Sigmoid colon (tissue), 7 donors: Measurements from ENCODE around the gene HNRNPL. TPM values are rescaled to one million over a fixed set of nuclear protein-coding genes. Genes with fewer than 3 reads are reported as not detected.
"Not testable (repeated sequence)": the region's sequence is repeated elsewhere in the genome, so short reads cannot be mapped to it uniquely, and the experiment has no call there.

Experiments used
- DNase-seq: peaks from one replicate; pipeline ENCODE4 v3.0.0-alpha.2; 2019
- H3K27ac ChIP-seq, 4 donors: fragments of 200-600 bp; sonication (generic); one replicate each; pipeline ENCODE4 v1.5.1; 2016 to 2019; ENCODE audit warnings: mild to moderate bottlenecking in 1 of 4
- H3K27me3 ChIP-seq, 3 donors: fragments of 200-600 bp; sonication (generic); one replicate each; pipeline ENCODE4 v1.5.1; 2019; ENCODE audit warnings: mild to moderate bottlenecking in 1 of 3
- H3K36me3 ChIP-seq, 4 donors: fragments of 200-600 bp; sonication (generic); one replicate each; pipeline ENCODE4 v1.5.1; 2016 to 2019
- H3K4me1 ChIP-seq, 4 donors: fragments of 200-600 bp; sonication (generic); one replicate each; pipeline ENCODE4 v1.5.1; 2017 to 2019
- H3K4me3 ChIP-seq, 4 donors: fragments of 200-600 bp; sonication (generic); one replicate each; pipeline ENCODE4 v1.5.1; 2017 to 2019; ENCODE audit warnings: mild to moderate bottlenecking in 2 of 4, moderate library complexity in 1 of 4
- H3K9me3 ChIP-seq, 4 donors: fragments of 200-600 bp in 3 of 4; sonication (generic) in 3 of 4; one replicate each; pipeline versions ENCODE4 v1.5.1 to v1.6.1; 2013 to 2019
- CTCF ChIP-seq, 4 experiments: fragments of 450-650 bp in 3 of 4; fragments of 200-600 bp in 1 of 4; IDR thresholded peaks; one replicate each; pipeline ENCODE4 v1.5.1; 2016 to 2019; ENCODE audit warnings: antibody characterized with exemption in 4 of 4, mild to moderate bottlenecking in 3 of 4, moderate library complexity in 2 of 4
- EP300 ChIP-seq, 4 donors: sonication (generic); formaldehyde crosslinking; IDR thresholded peaks; one replicate each; pipeline ENCODE4 v1.6.1; 2017; ENCODE audit warnings: antibody characterized with exemption in 4 of 4
- POLR2A ChIP-seq, 2 donors: fragments of 450-650 bp; IDR thresholded peaks; one replicate each; pipeline ENCODE4 v1.6.1; 2016; ENCODE audit warnings: antibody characterized with exemption in 2 of 2, mild to moderate bottlenecking in 2 of 2, moderate library complexity in 2 of 2
- POLR2AphosphoS5 ChIP-seq, 4 donors: sonication (generic); formaldehyde crosslinking; IDR thresholded peaks; one replicate each; pipeline ENCODE4 v1.6.1; 2017; ENCODE audit warnings: antibody characterized with exemption in 4 of 4
- WGBS, 2 donors: extraction: QIAGEN DNeasy Blood & Tissue Kit; methylation state at CpG; one replicate each; pipeline ENCODE4 v1.1.7; 2013; 5-methylcytosine and 5-hydroxymethylcytosine counted together
- intact Hi-C: fragments of 100-400 bp; cut with DNase I; formaldehyde crosslinking; loops from one replicate; pipeline ENCODE4 v1.15.1; 2023
- polyA plus RNA-seq, 3 donors: library from polyadenylated mRNA; stranded (reverse); fragments of 200-250 nt; gene quantifications; one replicate each; pipeline ENCODE4 v1.2.3, GENCODE V29; 2013
- total RNA-seq, 4 donors: library from RNA; depleted of rRNA; stranded (reverse); fragments of >200 nt; gene quantifications; one replicate each; pipeline ENCODE4 v1.1.0, GENCODE V29; 2016
- donor health status: healthy with polysubstance abuse.
- donor health status: Bipolar disorder and iron deficiency.
- donor health status: healthy.

HNRNPL gene
- total and polyA plus RNA-seq, 7 donors = 115 to 206 (median 160) TPM

- Histone ChIP-seq H3K36me3 (no peaks in the 10 kb centered on the region), H3K4me1 (peaks cover 0 to 28% (median 27%) of the 10 kb centered on the region in 4 donors), H3K27me3 (no peaks in the 10 kb centered on the region), H3K9me3 (no peaks in the 10 kb centered on the region), H3K27ac (no peak overlapping the region), H3K4me3 (no peak overlapping the region)
- DNase-seq = no peak
- intact Hi-C loops = no loop called here
- TF ChIP-seq POLR2AphosphoS5 (IDR thresholded peaks at IDR 0.05) = no peak
- no peak for TF ChIP-seq EP300 (IDR thresholded peaks at IDR 0.05)
- TF ChIP-seq POLR2A (IDR thresholded peaks at IDR 0.05) = no peak
- no peak for TF ChIP-seq CTCF (IDR thresholded peaks at IDR 0.05)
- 90% methylated on average over 10 of the region's 10 CpGs for WGBS, 2 donors
Observed at GRCh38 chr19:38867171-38867780, 17.5 kb upstream of the HNRNPL start.

- peaks cover 0 to 20% (median 18%) of the 10 kb centered on the region in 4 donors for H3K4me1 ChIP-seq
- H3K36me3 ChIP-seq = no peaks in the 10 kb centered on the region
- no peaks in the 10 kb centered on the region for H3K27me3 ChIP-seq
- WGBS, 2 donors = 35 to 44% methylated on average over 10 of the region's 10 CpGs
- TF ChIP-seq CTCF (IDR thresholded peaks at IDR 0.05) = no peak
- TF ChIP-seq POLR2A (IDR thresholded peaks at IDR 0.05) = no peak
- peak in 3 of 4 donors; percentile 74 to 86 (median 74) for TF ChIP-seq EP300 (IDR thresholded peaks at IDR 0.05)
- peak; percentile 88 to 94 (median 92) for TF ChIP-seq POLR2AphosphoS5 (IDR thresholded peaks at IDR 0.05)
- H3K4me3 ChIP-seq = no peak overlapping the region
- peak overlapping the region; percentile 25 to 78 (median 72) for H3K27ac ChIP-seq
- DNase-seq = peak; percentile 94
- intact Hi-C loops = no loop called here
- no peaks in the 10 kb centered on the region for H3K9me3 ChIP-seq
Observed at GRCh38 chr19:38862321-38863059, 12.7 kb upstream of the HNRNPL start.

- Histone ChIP-seq H3K36me3 (no peaks in the 10 kb centered on the region), H3K27ac (peak overlapping the region in 1 of 4 donors; percentile 72), H3K9me3 (no peaks in the 10 kb centered on the region), H3K4me3 (no peak overlapping the region), H3K27me3 (no peaks in the 10 kb centered on the region), H3K4me1 (peaks cover 0 to 20% (median 18%) of the 10 kb centered on the region in 4 donors)
- 94 to 97% methylated on average over 3 of the region's 3 CpGs for WGBS, 2 donors
- DNase-seq = no peak
- TF ChIP-seq POLR2A (IDR thresholded peaks at IDR 0.05) (no peak), EP300 (IDR thresholded peaks at IDR 0.05) (no peak), POLR2AphosphoS5 (IDR thresholded peaks at IDR 0.05) (no peak), CTCF (IDR thresholded peaks at IDR 0.05) (no peak)
- intact Hi-C loops = no loop called here
Observed at GRCh38 chr19:38861368-38861767, 11.6 kb upstream of the HNRNPL start.

- intact Hi-C loops, DNase-seq, H3K4me3 ChIP-seq, H3K36me3 ChIP-seq, H3K9me3 ChIP-seq, H3K27me3 ChIP-seq: not testable (repeated sequence)
- 43 to 72% methylated on average over 21 of the region's 21 CpGs for WGBS, 2 donors
- peaks cover 0 to 20% (median 18%) of the 10 kb centered on the region in 4 donors for H3K4me1 ChIP-seq
- H3K27ac ChIP-seq = peak overlapping the region in 1 of 4 donors; percentile 31
- TF ChIP-seq POLR2AphosphoS5 (IDR thresholded peaks at IDR 0.05) = peak in 1 of 4 donors; percentile 13
Observed at GRCh38 chr19:38859631-38860204, 9.9 kb upstream of the HNRNPL start.

- intact Hi-C loops = no loop called here
- TF ChIP-seq POLR2A (IDR thresholded peaks at IDR 0.05) (no peak), POLR2AphosphoS5 (IDR thresholded peaks at IDR 0.05) (no peak), EP300 (IDR thresholded peaks at IDR 0.05) (no peak), CTCF (IDR thresholded peaks at IDR 0.05) (no peak)
- WGBS, 2 donors = 72 to 88% methylated on average over 3 of the region's 3 CpGs
- Histone ChIP-seq H3K36me3 (no peaks in the 10 kb centered on the region), H3K27me3 (no peaks in the 10 kb centered on the region), H3K9me3 (no peaks in the 10 kb centered on the region), H3K4me3 (no peak overlapping the region), H3K4me1 (peaks cover 0 to 15% (median 8%) of the 10 kb centered on the region in 4 donors), H3K27ac (no peak overlapping the region)
- DNase-seq = no peak
Observed at GRCh38 chr19:38856813-38857212, 7.0 kb upstream of the HNRNPL start.

- H3K4me3 ChIP-seq, H3K36me3 ChIP-seq, H3K27me3 ChIP-seq, H3K27ac ChIP-seq, H3K9me3 ChIP-seq, DNase-seq, intact Hi-C loops: not testable (repeated sequence)
- WGBS, 2 donors = 87 to 95% methylated on average over 28 to 29 of the region's 37 CpGs
- H3K4me1 ChIP-seq = peaks cover 0 to 18% (median 13%) of the 10 kb centered on the region in 4 donors
Observed at GRCh38 chr19:38855751-38856150, 6.0 kb upstream of the HNRNPL start.

GRCh38 chr19:38854961-38855360 lies 5.2 kb upstream of the HNRNPL start:
- not testable (repeated sequence) for H3K4me3 ChIP-seq, H3K27me3 ChIP-seq, H3K36me3 ChIP-seq, H3K9me3 ChIP-seq, DNase-seq, H3K27ac ChIP-seq
- intact Hi-C loops = loop anchor here (5.0 kb wide), 1 partner anchor 208 kb away; the partner anchor contains the start of gene ACTN4
- H3K4me1 ChIP-seq = peaks cover 0 to 18% (median 14%) of the 10 kb centered on the region in 4 donors
- WGBS, 2 donors = 71 to 83% methylated on average over 2 to 3 of the region's 3 CpGs
